B cell (primary cell): ENCODE measurements around the gene POMT1. TPM values are rescaled to one million over a fixed set of nuclear protein-coding genes. Genes with fewer than 3 reads are reported as not detected.

Experiments
- ATAC-seq: fragments of 200-7000 bp; cut with Tn5 transposase; one replicate; pipeline ENCODE4 v1.10.0; 2021; ENCODE audit warnings: low read depth, mild to moderate bottlenecking, moderate number of reproducible peaks, moderate library complexity
- CTCF ChIA-PET: fragments of 350-600 bp; sonication (Branson Sonifier 250); formaldehyde crosslinking; loops from one replicate; lab custom pipeline; 2021; ENCODE audit warnings: antibody characterized with exemption, inconsistent platforms; lab: Charles Lee
- POLR2A ChIA-PET: fragments of 350-600 bp; sonication (Branson Sonifier 250); formaldehyde crosslinking; loops from one replicate; lab custom pipeline; 2021; ENCODE audit warnings: antibody characterized with exemption; lab: Charles Lee
- DNase-seq: peaks from one replicate; pipeline ENCODE4 v3.0.0; 2013
- H2AFZ ChIP-seq: 2 replicates; pipeline ENCODE4 v1.6.1; 2012; ENCODE audit warnings: mild to moderate bottlenecking, low read depth, low read length; ENCODE audit not compliant: insufficient read depth, poor library complexity, severe bottlenecking
- H3K27ac ChIP-seq, 2 donors: 1 replicate in 1 of 2; 2 replicates in 1 of 2; pipeline ENCODE4 v1.5.1; 2012 to 2013; ENCODE audit warnings: low read length in 2 of 2, mild to moderate bottlenecking in 2 of 2, moderate library complexity in 1 of 2
- H3K27me3 ChIP-seq, 4 experiments: fragments of 200-600 bp in 1 of 4; sonication (generic) in 1 of 4; replicated peaks in 1 of 4; 1 replicate in 2 of 4; 2 replicates in 2 of 4; pipeline versions ENCODE4 v1.6.1 to v1.7.0; 2013 to 2016; ENCODE audit warnings: low read length in 3 of 4, mild to moderate bottlenecking in 2 of 4, mixed read lengths in 1 of 4, moderate library complexity in 1 of 4; ENCODE audit not compliant: insufficient read depth in 4 of 4, control insufficient read depth in 3 of 4; ENCODE audit errors: control extremely low read depth in 1 of 4
- H3K36me3 ChIP-seq, 2 experiments: replicated peaks in 1 of 2; 1 replicate in 1 of 2; 2 replicates in 1 of 2; pipeline versions ENCODE4 v1.6.1 to v1.7.1; 2013; ENCODE audit warnings: low read length in 1 of 2; ENCODE audit not compliant: insufficient read depth in 2 of 2, control insufficient read depth in 1 of 2; ENCODE audit errors: control extremely low read depth in 1 of 2, extremely low read depth in 1 of 2
- H3K4me1 ChIP-seq, 2 donors: fragments of 200-600 bp in 1 of 2; sonication (generic) in 1 of 2; 1 replicate in 1 of 2; 2 replicates in 1 of 2; pipeline versions ENCODE4 v1.5.1 to v1.6.1; 2013 to 2017; ENCODE audit warnings: low read length in 2 of 2; ENCODE audit not compliant: control insufficient read depth in 2 of 2, insufficient read depth in 2 of 2
- H3K4me2 ChIP-seq: replicated peaks from 2 replicates; pipeline ENCODE3; 2012; ENCODE audit warnings: mild to moderate bottlenecking, low read depth, low read length; ENCODE audit not compliant: poor library complexity, severe bottlenecking
- H3K4me3 ChIP-seq, 5 experiments: fragments of 200-600 bp in 1 of 5; sonication (generic) in 1 of 5; 1 replicate in 3 of 5; 2 replicates in 2 of 5; pipeline versions ENCODE4 v1.5.1 to v1.7.0; 2011 to 2016; ENCODE audit warnings: low read length in 4 of 5, mild to moderate bottlenecking in 4 of 5, low read depth in 2 of 5, control low read depth in 1 of 5, moderate library complexity in 1 of 5; ENCODE audit not compliant: insufficient read depth in 1 of 5; ENCODE audit errors: control extremely low read depth in 1 of 5, extremely low read depth in 1 of 5
- H3K79me2 ChIP-seq: fragments of 200-600 bp; sonication (generic); one replicate; pipeline ENCODE4 v1.6.0; 2016; ENCODE audit warnings: low read length; ENCODE audit not compliant: control insufficient read depth, insufficient read depth
- H3K9ac ChIP-seq: fragments of 200-600 bp; sonication (generic); 2 replicates; pipeline ENCODE4 v1.6.1; 2017; ENCODE audit warnings: mild to moderate bottlenecking, low read length, moderate library complexity
- H3K9me3 ChIP-seq, 3 donors: one replicate each; pipeline versions ENCODE4 v1.6.1 to v1.7.1; 2013; ENCODE audit warnings: low read length in 2 of 3; ENCODE audit not compliant: control insufficient read depth in 2 of 3, insufficient read depth in 1 of 3; ENCODE audit errors: control extremely low read depth in 1 of 3
- H4K20me1 ChIP-seq: 2 replicates; pipeline ENCODE4 v1.6.0; 2012; ENCODE audit warnings: mild to moderate bottlenecking, low read length; ENCODE audit not compliant: insufficient read depth, control insufficient read depth, poor library complexity, severe bottlenecking
- H3K27ac Mint-ChIP-seq: one replicate; pipeline ENCODE4 v1.8.0; 2021; ENCODE audit warnings: mixed read lengths
- H3K27me3 Mint-ChIP-seq: one replicate; pipeline ENCODE4 v1.8.0; 2021; ENCODE audit warnings: mixed read lengths
- H3K4me1 Mint-ChIP-seq: one replicate; pipeline ENCODE4 v1.8.0; 2021; ENCODE audit warnings: mixed read lengths
- H3K4me3 Mint-ChIP-seq: one replicate; pipeline ENCODE4 v1.8.0; 2021; ENCODE audit warnings: mixed read lengths
- H3K9me3 Mint-ChIP-seq: one replicate; pipeline ENCODE4 v1.8.0; 2022; ENCODE audit warnings: mixed read lengths; ENCODE audit not compliant: insufficient read depth
- EZH2 ChIP-seq: IDR thresholded peaks from 2 replicates; pipeline ENCODE4 v1.6.1; 2012; ENCODE audit warnings: borderline replicate concordance, low read depth, mild to moderate bottlenecking, moderate library complexity, low read length; ENCODE audit not compliant: insufficient read depth, poor library complexity, severe bottlenecking
- WGBS: methylation state at CpG from one replicate; pipeline ENCODE4 v1.1.5; 2013; ENCODE audit warnings: missing lambda C conversion rate; ENCODE audit not compliant: insufficient coverage; 5-methylcytosine and 5-hydroxymethylcytosine counted together
- intact Hi-C: fragments of 100-400 bp; cut with micrococcal nuclease; formaldehyde crosslinking; loops from one replicate; pipeline ENCODE4 v1.10.0; 2022
- polyA plus RNA-seq: library from polyadenylated mRNA; depleted of rRNA; stranded (reverse); fragments of >200 nt; gene quantifications from 2 replicates; pipeline ENCODE4 v1.2.3, GENCODE V29; 2012
- total RNA-seq, 2 donors: library from RNA; stranded (reverse); fragments of 120-200 nt in 1 of 2; gene quantifications; 1 replicate in 1 of 2; 2 replicates in 1 of 2; pipeline versions ENCODE4 v1.2.3 to v1.2.4, GENCODE V29; 2013 to 2022
- TF ChIP-seq, protein P1 (sequence below): fragments of 200-600 bp; IDR thresholded peaks from one replicate; pipeline ENCODE4 v1.8.0; 2022; ENCODE audit warnings: antibody characterized with exemption, mild to moderate bottlenecking

POMT1 gene
- total and polyA plus RNA-seq, 2 donors (not counting 1 experiment from before 2014, with no cell fraction given): 41.9 to 42.0 TPM

DNA sequence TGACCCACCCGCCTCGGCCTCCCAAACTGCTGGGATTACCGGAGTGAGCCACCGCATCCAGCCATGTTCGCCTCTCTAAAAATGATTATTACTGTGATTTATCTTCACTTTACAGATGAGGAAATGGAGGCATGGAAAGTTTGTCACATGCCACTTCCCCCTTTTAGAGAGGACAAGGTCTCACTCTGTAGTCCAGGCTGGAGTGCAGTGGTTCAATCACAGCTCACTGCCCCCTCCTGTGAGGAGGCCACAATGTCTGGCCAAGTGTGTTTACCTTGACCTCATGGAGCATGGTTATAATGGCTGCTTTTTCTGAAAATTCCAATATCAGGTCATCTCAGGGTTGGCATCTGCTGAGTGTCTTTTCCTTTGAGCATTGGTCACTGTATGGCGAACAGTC is 49.3 kb downstream of the POMT1 start:
- intact Hi-C loops: no loop called here
- no peak overlapping the region for H3K9ac ChIP-seq
- peaks cover 2% of the 10 kb centered on the region in 2 donors for H3K4me1 ChIP-seq
- DNase-seq (no peak), ATAC-seq (no peak)
- H2AFZ ChIP-seq: no peak overlapping the region
- Mint-ChIP-seq H3K27ac (no peak overlapping the region), H3K4me1 (peaks cover 7% of the 10 kb centered on the region), H3K4me3 (no peak overlapping the region), H3K27me3 (peaks cover 71% of the 10 kb centered on the region), H3K9me3 (peaks cover 7% of the 10 kb centered on the region)
- H3K4me2 ChIP-seq: no peak overlapping the region
- 100% methylated on average over 1 of the region's 6 CpGs for WGBS
- TF ChIP-seq, protein P1, sequence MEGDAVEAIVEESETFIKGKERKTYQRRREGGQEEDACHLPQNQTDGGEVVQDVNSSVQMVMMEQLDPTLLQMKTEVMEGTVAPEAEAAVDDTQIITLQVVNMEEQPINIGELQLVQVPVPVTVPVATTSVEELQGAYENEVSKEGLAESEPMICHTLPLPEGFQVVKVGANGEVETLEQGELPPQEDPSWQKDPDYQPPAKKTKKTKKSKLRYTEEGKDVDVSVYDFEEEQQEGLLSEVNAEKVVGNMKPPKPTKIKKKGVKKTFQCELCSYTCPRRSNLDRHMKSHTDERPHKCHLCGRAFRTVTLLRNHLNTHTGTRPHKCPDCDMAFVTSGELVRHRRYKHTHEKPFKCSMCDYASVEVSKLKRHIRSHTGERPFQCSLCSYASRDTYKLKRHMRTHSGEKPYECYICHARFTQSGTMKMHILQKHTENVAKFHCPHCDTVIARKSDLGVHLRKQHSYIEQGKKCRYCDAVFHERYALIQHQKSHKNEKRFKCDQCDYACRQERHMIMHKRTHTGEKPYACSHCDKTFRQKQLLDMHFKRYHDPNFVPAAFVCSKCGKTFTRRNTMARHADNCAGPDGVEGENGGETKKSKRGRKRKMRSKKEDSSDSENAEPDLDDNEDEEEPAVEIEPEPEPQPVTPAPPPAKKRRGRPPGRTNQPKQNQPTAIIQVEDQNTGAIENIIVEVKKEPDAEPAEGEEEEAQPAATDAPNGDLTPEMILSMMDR: no peak
- TF ChIP-seq EZH2: no peak
- no peaks in the 10 kb centered on the region for H3K36me3 ChIP-seq
- H3K27ac ChIP-seq: no peak overlapping the region
- no peaks in the 10 kb centered on the region for H3K79me2 ChIP-seq
- H3K4me3 ChIP-seq: no peak overlapping the region
- POLR2A ChIA-PET: no interaction called here
- no peaks in the 10 kb centered on the region for H4K20me1 ChIP-seq
- CTCF ChIA-PET: no interaction called here
- peaks cover 0 to 35% (median 11%) of the 10 kb centered on the region in 4 experiments for H3K27me3 ChIP-seq
- H3K9me3 ChIP-seq: peaks cover 0 to 31% (median 2%) of the 10 kb centered on the region in 3 donors

DNA sequence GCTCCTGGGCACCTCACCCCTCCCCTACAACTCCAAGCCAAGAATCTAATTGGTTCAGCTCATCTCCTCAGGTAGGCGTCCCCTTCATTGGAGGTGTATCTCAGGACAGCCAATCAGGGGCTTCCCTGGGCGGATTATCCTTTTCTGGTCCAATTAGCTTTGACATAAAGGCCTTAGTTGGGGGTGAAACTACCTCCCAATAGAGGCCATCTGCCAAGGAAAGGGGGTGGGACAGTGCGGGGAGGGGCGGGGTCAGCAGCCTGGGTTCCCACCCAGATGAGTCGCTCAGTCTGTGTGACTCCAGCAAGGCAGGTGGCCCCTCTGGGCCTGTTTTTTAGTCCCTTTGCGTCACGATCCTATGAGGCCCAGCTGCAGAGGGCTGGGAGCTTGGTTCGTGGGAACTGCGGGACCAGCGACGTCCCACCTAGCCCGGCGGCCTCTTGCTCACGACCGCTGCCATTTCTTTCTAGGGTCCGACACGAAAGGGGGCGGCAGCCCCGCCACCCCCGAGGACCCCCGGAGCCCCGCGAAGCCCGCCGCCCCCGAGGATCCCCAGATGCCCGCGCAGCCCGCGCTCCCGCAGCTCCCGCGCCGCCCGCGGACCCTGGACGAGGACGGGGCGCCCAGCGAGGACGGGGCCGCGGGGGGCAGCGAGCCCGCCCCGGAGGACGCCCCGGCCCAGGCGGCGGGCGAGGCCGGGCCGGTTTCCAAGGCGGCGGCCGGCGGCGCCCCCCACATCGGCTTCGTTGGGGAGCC is 51.5 kb downstream of the POMT1 start:
- WGBS: 39% methylated on average over 59 of the region's 60 CpGs
- Mint-ChIP-seq H3K9me3 (no peaks in the 10 kb centered on the region), H3K27me3 (peaks cover 50% of the 10 kb centered on the region), H3K27ac (no peak overlapping the region), H3K4me3 (no peak overlapping the region), H3K4me1 (no peaks in the 10 kb centered on the region)
- intact Hi-C loops: loop anchor here (1.0 kb wide), 1 partner anchor 8 kb away; no protein-coding TSS in a partner anchor
- Histone ChIP-seq H3K36me3 (no peaks in the 10 kb centered on the region), H2AFZ (no peak overlapping the region), H3K4me3 (no peak overlapping the region), H3K4me2 (no peak overlapping the region), H3K27me3 (peaks cover 0 to 21% (median 10%) of the 10 kb centered on the region in 4 experiments), H3K79me2 (no peaks in the 10 kb centered on the region), H4K20me1 (no peaks in the 10 kb centered on the region), H3K9me3 (peaks cover 0 to 23% (median 2%) of the 10 kb centered on the region in 3 donors), H3K27ac (no peak overlapping the region), H3K9ac (no peak overlapping the region), H3K4me1 (no peaks in the 10 kb centered on the region)
- POLR2A ChIA-PET: no interaction called here
- TF ChIP-seq EZH2: no peak
- TF ChIP-seq, protein P1: no peak
- CTCF ChIA-PET: interaction anchor here (0.5 to 1.0 kb wide), 3 partner anchors 186 to 1770 kb away, joined by 3 read pairs; no protein-coding TSS in a partner anchor
- DNase-seq (no peak), ATAC-seq (no peak)
